Kidney capillary endothelial cell (primary cell): ENCODE results near the gene SUN1.
"Not testable (repeated sequence)": the region's sequence is repeated elsewhere in the genome, so short reads cannot be mapped to it uniquely, and the experiment has no call there.

ENCODE experiments used
- DNase-seq: peaks from one replicate; pipeline ENCODE4 v3.0.0-alpha.2; 2018; ENCODE audit warnings: low spot score

SUN1 gene

GRCh38 chr7:835485-836401 is 3.5 kb downstream of the SUN1 start:
- no peak for DNase-seq

GRCh38 chr7:836429-836828 is 4.2 kb downstream of the SUN1 start:
- DNase-seq, result no peak

- no peak for DNase-seq
These were observed 4.7 kb downstream of the SUN1 start for GRCh38 chr7:837001-837400.

GRCh38 chr7:840001-840600 is 7.8 kb downstream of the SUN1 start:
- no peak for DNase-seq

GRCh38 chr7:841943-842342 is 9.7 kb downstream of the SUN1 start:
- no peak for DNase-seq

- no peak for DNase-seq
These were observed 10.3 kb downstream of the SUN1 start for GRCh38 chr7:842431-843031.

GRCh38 chr7:843230-843629 is 11.0 kb downstream of the SUN1 start:
- no peak for DNase-seq

GRCh38 chr7:844043-844442 is 11.8 kb downstream of the SUN1 start:
- DNase-seq, result no peak

- no peak for DNase-seq
These were observed 12.2 kb downstream of the SUN1 start for GRCh38 chr7:844514-844913.

- no peak for DNase-seq
These were observed 12.8 kb downstream of the SUN1 start for GRCh38 chr7:845091-845490.

GRCh38 chr7:845731-846130 is 13.5 kb downstream of the SUN1 start:
- no peak for DNase-seq

GRCh38 chr7:846958-847650 is 14.8 kb downstream of the SUN1 start:
- DNase-seq, result not testable (repeated sequence)

- not testable (repeated sequence) for DNase-seq
These were observed 15.5 kb downstream of the SUN1 start for GRCh38 chr7:847728-848127.

- DNase-seq, result no peak
These were observed 16.9 kb downstream of the SUN1 start for GRCh38 chr7:849145-849544.

GRCh38 chr7:849781-850180 is 17.5 kb downstream of the SUN1 start:
- no peak for DNase-seq

GRCh38 chr7:851204-851603 is 18.9 kb downstream of the SUN1 start:
- DNase-seq, result no peak

- DNase-seq, result no peak
These were observed 21.3 kb downstream of the SUN1 start for GRCh38 chr7:853366-854117.

- DNase-seq, result no peak
These were observed 22.0 kb downstream of the SUN1 start for GRCh38 chr7:854118-854775.

- no peak for DNase-seq
These were observed 23.6 kb downstream of the SUN1 start for GRCh38 chr7:855686-856369.

- DNase-seq, result no peak
These were observed 24.3 kb downstream of the SUN1 start for GRCh38 chr7:856444-857095.
